ENCODE results near the gene SPOP.
"Not testable (repeated sequence)": the region's sequence is repeated elsewhere in the genome, so short reads cannot be mapped to it uniquely, and the experiment has no call there.

SPOP gene

GRCh38 chr17:49570540-49571242 lies 107.2 kb downstream of the SPOP start:
- peaks cover 76% of the 10 kb centered on the region for H3K27me3 Mint-ChIP-seq (ENCODE audit: low read depth)
- H3K4me1 Mint-ChIP-seq = peaks cover 10% of the 10 kb centered on the region
- TF ChIP-seq, protein P1, sequence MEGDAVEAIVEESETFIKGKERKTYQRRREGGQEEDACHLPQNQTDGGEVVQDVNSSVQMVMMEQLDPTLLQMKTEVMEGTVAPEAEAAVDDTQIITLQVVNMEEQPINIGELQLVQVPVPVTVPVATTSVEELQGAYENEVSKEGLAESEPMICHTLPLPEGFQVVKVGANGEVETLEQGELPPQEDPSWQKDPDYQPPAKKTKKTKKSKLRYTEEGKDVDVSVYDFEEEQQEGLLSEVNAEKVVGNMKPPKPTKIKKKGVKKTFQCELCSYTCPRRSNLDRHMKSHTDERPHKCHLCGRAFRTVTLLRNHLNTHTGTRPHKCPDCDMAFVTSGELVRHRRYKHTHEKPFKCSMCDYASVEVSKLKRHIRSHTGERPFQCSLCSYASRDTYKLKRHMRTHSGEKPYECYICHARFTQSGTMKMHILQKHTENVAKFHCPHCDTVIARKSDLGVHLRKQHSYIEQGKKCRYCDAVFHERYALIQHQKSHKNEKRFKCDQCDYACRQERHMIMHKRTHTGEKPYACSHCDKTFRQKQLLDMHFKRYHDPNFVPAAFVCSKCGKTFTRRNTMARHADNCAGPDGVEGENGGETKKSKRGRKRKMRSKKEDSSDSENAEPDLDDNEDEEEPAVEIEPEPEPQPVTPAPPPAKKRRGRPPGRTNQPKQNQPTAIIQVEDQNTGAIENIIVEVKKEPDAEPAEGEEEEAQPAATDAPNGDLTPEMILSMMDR (IDR thresholded peaks at IDR 0.05; ENCODE audit: unreplicated experiment in 3 of 3) = no peak
- no peaks in the 10 kb centered on the region for H3K36me3 Mint-ChIP-seq (ENCODE audit: low read depth)
- no peak overlapping the region for H3K27ac Mint-ChIP-seq
- peak overlapping the region; percentile 1 to 65 (median 54) for H3K4me3 Mint-ChIP-seq
- H3K9me3 Mint-ChIP-seq = no peaks in the 10 kb centered on the region

DNA sequence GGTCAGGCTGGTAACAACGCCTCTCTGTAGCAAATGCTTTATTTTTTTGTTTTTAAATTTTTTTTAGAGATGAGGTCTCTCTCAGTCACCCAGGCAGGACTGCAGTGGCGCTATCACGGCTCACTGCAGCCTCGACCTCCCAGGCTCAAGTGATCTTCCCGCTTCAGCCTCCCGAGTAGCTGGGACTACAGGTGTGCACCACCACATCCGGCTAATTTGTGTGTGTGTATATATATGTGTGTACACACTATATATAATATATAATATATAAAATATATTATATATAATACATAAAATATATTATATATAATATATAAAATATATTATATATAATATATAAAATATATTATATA lies 109.2 kb downstream of the SPOP start:
- H3K27ac Mint-ChIP-seq; H3K4me3 Mint-ChIP-seq; H3K9me3 Mint-ChIP-seq; H3K36me3 Mint-ChIP-seq (ENCODE audit: low read depth): not testable (repeated sequence)
- Mint-ChIP-seq H3K4me1 (peaks cover 11% of the 10 kb centered on the region), H3K27me3 (ENCODE audit: low read depth) (peaks cover 63% of the 10 kb centered on the region)

DNA sequence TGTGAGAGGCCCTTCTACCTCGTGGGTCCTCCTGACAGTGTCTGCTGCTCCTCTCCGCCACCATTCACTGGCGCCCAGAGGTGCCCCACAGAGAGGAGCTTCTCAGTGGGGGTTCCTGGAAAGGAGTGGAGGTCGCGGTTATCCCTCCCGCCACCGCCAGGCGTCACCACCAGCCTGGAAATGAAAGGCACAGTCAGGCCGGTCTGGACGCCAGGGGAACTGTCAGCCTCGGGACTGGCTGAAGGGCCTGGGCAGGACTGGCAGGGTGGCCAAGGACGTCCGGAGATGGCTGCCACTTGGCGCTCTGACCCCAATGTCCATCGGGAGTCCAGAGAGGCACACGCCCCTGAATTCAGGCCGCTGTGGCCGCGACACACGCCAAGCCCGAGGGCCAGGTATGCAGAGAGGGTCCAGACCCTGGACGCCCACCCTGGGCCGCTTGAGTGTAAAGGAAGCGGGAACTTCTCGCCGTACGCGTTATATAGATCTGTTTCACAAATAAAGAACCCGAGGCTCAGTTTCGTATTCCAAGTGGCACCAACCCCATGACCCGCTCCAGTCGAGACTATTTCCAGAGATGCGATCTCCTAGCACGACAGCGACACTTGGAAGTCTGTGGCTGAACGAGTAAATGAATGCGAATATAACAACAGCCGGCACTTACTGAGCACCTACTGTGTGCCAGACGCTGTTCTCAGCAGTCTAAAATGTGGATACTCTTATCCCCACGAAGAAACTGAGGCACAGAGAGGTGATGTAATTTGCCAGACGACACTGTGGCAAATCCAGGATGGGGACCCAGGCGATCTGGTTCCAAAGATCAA lies 109.8 kb downstream of the SPOP start:
- Mint-ChIP-seq H3K4me3 (peak overlapping the region; percentile 52 to 74 (median 71)), H3K27ac (no peak overlapping the region), H3K4me1 (peaks cover 11% of the 10 kb centered on the region), H3K27me3 (ENCODE audit: low read depth) (peaks cover 58% of the 10 kb centered on the region), H3K36me3 (ENCODE audit: low read depth) (no peaks in the 10 kb centered on the region), H3K9me3 (no peaks in the 10 kb centered on the region)
- TF ChIP-seq, protein P1 (IDR thresholded peaks at IDR 0.05; ENCODE audit: unreplicated experiment in 3 of 3) = peak; percentile 94 to 98 (median 96)

DNA sequence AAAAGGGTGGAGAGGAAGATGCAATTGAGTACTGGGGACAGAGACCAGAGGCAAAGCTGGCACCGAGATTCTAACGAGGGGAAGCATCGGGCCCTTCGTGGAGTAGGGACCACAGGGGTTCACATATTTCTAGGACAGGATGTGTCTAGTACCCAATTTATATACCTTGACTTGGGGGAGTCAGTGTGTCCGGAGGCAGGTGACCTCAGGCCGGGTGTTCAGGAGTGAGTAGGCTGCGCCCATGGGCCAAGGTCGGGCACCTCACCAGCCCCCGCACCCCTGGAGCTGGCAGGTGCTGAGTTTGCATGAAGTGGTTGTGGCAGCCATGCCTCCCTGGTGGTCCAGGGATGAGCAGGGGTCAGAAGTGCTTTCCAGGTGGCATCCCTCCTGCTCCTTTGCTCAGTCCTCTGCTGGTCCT lies 110.8 kb downstream of the SPOP start:
- no peaks in the 10 kb centered on the region for H3K36me3 Mint-ChIP-seq (ENCODE audit: low read depth)
- peaks cover 49% of the 10 kb centered on the region for H3K27me3 Mint-ChIP-seq (ENCODE audit: low read depth)
- H3K4me1 Mint-ChIP-seq = peaks cover 11% of the 10 kb centered on the region
- H3K27ac Mint-ChIP-seq = no peak overlapping the region
- H3K9me3 Mint-ChIP-seq = no peaks in the 10 kb centered on the region
- TF ChIP-seq, protein P1 (IDR thresholded peaks at IDR 0.05; ENCODE audit: unreplicated experiment in 3 of 3) = no peak
- H3K4me3 Mint-ChIP-seq = peak overlapping the region in 2 of 3 experiments; percentile 30 to 41

DNA sequence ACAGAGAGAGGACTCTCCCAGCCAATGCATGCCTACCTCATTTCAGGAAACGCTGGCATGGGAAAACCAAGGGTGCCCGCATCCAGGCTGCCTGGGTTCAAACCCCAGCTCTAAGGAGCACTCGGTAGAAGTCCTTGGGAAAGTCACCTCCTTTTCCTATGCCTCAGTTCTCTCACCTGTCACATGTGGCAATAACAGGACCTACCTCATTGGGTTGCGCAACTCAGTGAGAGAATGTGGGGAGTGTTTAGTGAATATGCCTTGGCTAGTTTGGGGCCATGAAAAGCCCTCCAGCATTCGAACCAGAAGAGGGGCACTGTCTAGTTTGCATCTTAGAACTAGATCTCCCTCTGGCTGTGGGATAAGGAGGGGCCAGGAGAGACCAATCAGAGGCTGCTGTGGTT lies 111.2 kb downstream of the SPOP start:
- peak overlapping the region in 2 of 3 experiments; percentile 30 to 41 for H3K4me3 Mint-ChIP-seq
- TF ChIP-seq, protein P1 (IDR thresholded peaks at IDR 0.05; ENCODE audit: unreplicated experiment in 3 of 3) = no peak
- peaks cover 47% of the 10 kb centered on the region for H3K27me3 Mint-ChIP-seq (ENCODE audit: low read depth)
- no peak overlapping the region for H3K27ac Mint-ChIP-seq
- peaks cover 11% of the 10 kb centered on the region for H3K4me1 Mint-ChIP-seq
- H3K36me3 Mint-ChIP-seq (ENCODE audit: low read depth) = no peaks in the 10 kb centered on the region
- H3K9me3 Mint-ChIP-seq = no peaks in the 10 kb centered on the region

DNA sequence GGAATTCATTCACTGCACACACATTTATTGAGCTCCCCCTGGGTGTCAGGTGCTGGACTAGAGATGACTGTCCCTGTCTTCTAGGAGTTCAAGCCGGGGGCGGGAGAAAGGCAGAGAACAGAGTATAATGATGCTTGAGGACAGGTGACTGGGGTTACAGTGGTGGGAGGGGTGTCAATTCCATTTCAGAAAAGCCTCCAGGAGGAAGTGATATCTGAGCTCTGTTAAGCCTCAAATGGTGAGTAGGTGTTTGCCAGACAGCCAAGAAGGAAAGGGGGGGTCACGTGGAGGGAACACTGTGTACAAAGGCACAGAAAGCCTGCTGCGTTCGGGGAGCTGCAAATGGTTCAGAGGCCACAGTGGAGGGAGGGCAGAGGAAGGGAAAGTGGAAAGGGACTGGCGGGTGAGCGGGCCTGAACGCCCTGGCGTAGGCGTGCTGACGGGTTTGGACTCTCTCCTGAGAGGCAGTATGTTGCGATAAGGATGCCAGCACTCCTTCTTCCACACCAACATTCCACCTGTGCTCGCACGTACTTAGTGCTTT lies 111.9 kb downstream of the SPOP start:
- Mint-ChIP-seq H3K9me3 (no peaks in the 10 kb centered on the region), H3K27ac (no peak overlapping the region), H3K36me3 (ENCODE audit: low read depth) (no peaks in the 10 kb centered on the region), H3K27me3 (ENCODE audit: low read depth) (peaks cover 41% of the 10 kb centered on the region), H3K4me3 (no peak overlapping the region), H3K4me1 (peaks cover 11% of the 10 kb centered on the region)
- TF ChIP-seq, protein P1 (IDR thresholded peaks at IDR 0.05; ENCODE audit: unreplicated experiment in 3 of 3) = no peak

Measured in nephron (organoid).